Activated CD4-positive, alpha-beta T cell treated with anti-CD3 and anti-CD28 coated beads, Interleukin-2, Interleukin-4, amounts not matched to agents 100 ng/mL and 50 ng/mL, durations not matched to agents 16 hours and 8 hours (primary cell): ENCODE measurements around the gene TTC3.
"Not testable (repeated sequence)": the region's sequence is repeated elsewhere in the genome, so short reads cannot be mapped to it uniquely, and the experiment has no call there.

ENCODE experiments used
- DNase-seq: peaks from one replicate; pipeline ENCODE4 v3.0.0-alpha.2; 2020; ENCODE audit warnings: low spot score

The TTC3 gene

DNA sequence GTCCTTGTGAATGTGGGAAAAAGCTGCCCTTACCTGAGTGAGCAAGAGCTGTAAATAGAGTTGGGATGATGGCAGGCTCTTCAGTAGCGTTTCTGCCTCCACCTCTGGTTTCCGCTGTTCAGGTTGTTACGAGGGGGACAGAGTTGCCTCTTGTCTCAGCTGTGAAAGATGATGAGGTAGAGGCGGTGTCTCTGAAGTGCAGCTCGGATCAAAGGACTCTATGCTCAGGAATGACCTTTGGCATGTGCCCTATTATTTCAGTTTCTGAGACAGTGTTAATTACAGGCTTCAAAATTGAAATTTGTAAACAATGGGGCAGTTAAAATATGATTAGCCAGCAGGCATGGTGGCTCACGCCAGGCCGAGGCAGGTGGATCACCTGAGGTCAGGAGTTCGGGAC, 123.8 kb downstream of the TTC3 start:
- DNase-seq, result no peak

DNA sequence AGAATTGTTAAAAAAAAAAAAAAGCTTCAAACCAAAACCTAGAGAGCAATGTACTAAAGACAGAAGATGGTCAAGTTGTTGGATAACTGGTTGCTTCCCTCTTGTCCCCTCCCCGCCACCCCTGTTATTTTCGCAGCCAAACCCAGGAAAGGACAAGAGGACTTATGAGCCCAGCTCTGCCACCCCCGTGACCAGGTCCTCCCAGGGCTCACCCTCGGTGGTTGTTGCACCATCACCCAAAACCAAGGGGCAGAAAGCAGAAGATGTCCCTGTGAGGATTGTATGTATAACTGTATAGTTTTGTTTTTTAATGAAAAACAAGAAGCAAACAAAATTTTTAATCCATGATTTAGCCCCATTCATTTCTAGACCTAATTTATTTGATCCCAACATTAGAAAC, 124.7 kb downstream of the TTC3 start:
- DNase-seq, result no peak

DNA sequence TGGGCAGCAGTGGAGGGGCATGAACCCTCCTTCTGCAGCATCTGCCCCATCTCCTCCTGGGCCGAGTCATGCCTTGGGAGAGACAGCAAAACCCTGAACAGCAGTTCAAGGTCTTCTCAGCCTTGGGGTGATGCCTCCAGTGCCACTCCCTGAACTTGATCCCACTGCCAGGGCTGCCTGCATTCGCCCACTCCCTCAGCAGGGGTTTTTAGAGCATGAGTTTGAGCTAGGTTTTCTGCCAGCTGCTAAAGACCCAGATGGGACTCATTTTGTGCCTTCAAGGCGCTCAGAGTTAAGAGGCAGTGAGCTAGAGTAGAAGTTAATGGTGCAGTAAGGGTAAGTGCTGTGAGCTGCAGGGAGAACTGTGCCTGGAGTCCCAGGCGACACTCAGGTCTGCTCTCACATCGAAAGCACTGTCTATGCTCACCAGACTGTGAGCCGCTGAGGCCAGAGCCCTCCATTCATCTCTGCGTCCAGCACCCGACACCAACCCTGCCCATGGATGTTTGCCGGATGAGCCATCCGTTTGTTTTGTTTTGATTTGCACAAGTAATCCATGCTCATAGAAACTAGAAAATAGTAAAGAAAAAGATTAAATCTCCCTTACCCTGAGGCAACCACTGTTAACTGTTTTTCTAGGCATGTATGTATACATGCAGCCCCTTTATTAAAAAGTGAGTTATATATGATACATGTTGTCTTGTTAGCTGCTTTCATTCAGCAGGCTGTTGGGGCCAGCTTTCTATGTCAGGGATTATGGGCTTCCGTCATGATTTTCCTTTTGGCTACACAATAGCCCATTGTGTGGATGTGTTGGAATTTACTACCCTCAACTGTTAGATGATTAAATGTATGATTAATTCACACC, 126.2 kb downstream of the TTC3 start:
- DNase-seq, result no peak

DNA sequence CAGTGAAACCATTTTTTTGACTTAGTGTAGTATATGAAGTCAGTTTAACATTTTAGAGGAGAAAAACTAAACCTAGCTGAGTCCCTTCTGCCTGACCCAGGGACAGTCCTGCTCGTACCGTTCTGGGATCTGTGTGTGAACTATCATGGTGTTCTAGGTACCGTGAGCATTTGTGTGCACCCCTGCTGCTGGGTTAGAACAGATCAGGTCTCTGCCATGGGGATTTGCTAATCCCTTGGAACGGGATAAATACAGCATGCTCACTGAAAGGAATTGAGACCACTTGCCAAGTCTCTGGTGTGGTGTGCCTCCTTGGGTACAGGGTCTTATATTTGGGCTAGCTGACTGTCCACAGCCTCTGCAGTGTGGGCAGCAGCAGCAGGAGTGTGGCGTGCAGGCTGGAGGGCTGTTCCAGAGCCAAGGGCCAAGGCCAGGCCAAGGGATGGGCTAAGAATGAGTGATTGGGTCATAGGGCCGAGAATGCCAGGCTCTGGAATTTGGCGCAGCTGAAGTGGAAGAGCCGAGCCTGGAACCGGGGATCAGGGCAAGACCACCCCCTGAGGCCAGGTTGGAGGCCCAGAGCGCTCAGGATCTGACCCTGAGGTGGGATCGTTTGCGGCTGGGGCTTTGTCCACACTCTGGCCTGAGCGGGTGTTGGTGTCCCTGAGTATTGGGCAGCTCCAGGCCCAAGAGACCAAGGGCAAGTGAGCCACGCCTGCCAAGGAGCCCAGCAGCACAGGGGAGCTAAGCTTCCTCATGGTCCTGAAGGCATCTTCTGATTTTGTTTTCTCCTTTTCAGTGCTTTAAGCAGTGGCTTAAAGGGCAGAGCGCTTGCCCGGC, 127.8 kb downstream of the TTC3 start:
- no peak for DNase-seq

DNA sequence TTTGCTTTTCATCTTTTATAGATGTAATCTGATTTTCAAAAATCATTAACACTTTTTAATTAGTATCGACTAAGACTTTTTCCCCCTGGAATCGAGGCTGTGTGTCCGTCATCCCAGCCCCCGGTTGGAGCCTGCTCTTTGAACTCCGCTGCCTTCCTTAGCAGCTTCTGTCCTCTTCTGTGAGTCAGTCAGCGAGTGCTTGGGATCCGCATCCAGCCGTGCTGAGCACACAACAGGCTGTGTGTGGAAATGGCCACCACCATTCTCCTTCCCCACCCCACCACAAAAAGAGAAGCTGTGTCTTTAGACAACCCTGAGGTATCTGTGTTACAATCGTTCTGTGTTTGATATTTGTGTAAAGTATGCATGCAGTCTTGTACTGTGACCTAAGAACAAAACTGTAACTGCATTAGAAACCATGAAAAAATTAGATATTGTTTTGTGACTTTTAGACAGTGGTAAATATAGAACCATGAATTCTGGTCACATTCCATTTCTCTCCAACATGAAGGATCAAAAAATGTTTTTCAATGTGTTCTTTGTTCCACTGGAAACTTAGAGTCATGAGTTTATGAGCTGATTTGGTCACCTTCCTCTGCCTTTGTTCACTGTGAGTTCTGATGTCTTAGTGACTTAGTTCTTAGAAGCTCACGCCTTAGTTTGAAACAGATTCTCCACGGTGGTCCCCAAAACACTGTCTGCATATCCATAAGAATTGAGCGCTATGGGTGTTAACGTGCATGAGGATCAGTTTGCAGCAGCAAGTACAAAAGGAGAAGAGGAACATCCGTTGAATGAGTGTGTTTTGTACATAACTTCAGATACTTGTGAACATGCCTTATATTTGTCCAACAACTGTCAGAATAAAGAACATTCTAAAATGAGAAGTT, 129.4 kb downstream of the TTC3 start:
- DNase-seq, result no peak

DNA sequence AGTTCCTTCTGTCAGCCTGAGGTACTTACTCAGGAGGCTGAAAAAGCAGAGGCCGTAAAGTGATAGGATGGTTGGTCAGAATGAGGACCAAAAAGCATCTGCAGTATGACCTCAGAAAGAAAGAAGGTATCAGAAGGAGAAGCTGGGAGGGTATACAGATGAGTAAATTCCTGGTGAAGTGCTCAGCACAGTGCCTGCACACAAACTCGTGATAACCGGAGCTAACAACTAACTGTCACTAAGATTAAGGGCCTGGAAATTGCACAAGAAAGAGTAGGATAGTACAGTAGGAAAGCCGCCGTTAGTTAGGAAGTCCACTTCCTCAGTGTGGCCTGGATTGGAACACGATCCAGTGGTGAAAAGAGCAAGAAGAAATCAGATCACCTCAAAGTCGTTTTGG, 131.5 kb downstream of the TTC3 start:
- no peak for DNase-seq

DNA sequence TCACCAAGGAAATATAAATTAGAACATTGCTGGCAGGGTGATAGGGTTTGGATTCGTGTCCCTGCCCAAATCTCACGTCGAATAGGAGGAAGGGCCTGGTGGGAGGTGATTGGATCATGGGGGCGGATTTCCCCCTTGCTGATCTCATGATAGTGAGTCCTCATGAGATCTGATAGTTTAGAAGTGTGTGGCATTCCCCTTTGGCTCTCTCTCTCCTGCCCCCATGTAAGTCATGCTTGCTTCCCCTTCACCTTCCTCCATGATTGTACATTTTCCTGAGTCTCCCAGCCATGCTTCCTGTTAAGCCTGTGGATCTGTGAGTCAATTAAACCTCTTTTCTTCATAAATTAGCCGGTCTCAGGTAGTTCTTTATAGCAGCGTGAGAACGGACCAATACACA, 133.4 kb downstream of the TTC3 start:
- no peak for DNase-seq

DNA sequence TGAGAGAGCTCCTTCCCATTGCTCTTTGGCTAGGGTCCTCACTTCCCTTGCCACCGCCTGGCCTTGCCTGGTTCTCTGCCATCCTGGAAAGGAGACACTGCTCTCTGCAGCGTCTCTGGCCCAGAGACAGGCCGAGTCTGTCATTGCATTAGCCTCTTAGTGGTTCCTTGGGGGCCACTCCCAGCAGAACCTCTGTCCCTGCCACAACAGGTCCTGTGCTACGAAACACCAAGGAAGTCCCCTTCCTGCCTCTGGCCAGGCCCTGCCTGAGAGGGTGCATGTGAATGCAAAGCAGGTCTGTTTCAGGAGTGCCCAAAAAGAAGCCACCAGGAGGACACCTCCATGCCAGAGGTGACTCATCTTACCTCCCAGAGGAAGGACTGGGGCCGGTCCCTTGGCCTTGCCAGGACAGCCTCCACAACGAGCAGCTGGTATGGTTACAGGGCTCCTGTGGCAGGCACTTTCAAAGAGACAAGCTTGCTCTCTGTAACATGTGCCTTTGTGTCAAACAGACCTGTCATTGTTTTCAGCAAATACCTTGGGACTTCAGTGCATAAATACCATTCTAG, 134.5 kb downstream of the TTC3 start:
- DNase-seq, result no peak

DNA sequence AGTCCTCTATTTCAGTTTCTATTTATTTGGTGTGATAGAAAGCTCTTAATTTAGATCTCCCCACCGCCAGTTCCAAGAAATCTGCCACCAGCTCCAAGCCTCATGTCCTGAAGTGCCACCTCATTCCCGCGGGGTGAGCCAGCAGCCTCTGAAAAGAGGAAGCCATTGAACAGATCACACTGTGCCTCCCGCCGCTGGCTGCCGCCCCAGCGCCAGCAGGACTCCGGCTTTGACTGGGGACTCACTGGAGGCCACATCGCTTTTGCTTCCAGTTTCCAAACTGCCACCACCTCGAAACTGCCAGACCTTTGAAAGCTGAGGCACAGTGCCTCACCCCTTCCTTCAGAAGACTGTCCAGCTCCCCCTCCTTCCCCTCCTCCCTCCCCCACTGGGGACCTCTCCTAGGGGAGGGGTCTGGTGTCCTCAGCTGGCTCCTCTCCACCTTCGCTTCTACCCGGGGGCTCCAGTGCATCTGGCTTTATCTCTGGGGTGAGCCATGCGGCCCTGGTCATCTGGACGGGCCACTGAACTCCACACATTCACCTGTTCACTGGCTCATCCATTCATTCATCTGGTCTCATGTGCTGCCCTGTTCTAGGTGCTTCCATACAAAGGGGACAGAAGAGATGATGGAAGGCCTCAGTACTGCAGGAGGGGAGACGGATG, 135.1 kb downstream of the TTC3 start:
- peak; percentile 30 for DNase-seq

DNA sequence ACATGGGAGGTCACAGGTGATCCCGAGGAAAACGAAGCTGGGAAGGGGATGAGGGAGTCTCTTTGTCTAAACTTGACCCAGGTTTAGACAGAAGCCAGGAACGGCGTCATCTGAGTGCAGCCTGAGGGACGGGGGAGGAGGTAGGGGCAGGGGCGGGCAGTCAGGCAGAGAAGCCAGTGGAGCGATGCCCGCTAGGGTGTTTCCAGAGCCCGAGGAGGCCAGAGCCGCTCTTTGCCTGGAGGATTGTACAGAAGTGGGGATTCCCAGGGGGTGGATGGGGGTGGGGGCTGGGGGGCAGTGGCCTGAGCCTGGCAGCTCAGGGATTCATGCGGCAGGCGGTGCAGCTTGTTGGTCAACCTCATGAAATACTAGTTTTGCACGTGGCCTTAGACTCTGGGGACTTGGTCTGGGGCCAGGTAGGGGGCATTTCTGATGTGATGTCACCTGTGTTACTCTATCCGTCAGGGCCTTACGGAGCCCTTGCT, 135.7 kb downstream of the TTC3 start:
- no peak for DNase-seq

DNA sequence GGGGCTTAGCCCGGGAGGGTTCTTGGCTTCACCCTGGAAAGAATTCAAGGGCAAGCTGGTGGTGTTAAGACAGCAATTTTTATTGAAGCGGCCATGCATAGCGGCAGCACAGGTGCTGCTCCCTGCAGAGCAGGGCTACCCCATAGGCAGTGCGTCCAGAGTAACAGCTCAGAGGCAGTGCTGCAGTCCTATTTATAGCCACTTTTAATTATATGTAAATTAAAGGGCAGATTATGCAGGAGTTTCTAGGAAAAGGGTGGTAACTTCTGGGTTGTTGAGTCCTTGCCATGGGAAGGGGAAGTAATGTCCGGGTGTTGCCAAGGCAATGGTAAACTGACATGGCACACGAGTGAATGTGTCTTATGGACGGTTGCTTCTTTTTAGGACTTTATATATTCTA, 137.1 kb downstream of the TTC3 start:
- no peak for DNase-seq

DNA sequence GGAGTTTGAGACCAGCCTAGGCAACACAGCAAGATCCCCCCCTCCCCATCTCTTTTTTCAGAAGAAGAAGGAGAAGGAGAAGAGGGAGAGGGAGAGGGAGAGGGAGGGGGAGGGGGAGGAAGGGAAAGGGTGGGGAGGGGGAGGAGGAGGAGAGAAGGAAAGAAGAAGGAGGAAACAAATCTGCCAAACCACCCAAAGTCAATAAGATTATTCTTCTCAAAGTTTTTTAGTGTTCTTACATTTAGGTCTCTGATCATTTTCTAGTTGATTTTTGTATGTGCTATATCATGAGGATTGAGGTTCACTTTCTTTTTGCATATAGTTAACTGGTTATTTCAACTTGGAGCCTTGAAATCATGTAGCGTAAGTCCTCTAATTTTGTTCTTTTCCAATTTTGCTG, 137.7 kb downstream of the TTC3 start:
- DNase-seq, result no peak

DNA sequence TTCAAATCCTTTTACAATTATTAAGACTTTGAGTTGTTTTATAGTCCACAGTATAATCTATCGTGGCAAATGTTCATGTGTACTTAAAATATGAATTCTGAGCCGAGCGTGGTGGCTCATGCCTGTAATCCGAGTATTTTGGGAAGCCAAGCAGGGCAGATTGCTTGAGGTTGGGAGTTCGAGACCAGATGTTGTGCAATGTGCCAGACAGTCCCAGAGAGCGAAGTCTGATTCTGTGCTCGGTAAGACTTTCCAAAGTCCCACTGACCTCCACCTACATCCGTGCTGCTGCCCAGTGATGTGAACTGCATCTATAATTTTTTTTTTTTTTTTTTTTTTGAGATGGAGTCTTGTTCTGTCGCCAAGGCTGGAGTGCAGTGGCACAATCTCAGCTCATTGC, 141.9 kb downstream of the TTC3 start:
- DNase-seq, result no peak

DNA sequence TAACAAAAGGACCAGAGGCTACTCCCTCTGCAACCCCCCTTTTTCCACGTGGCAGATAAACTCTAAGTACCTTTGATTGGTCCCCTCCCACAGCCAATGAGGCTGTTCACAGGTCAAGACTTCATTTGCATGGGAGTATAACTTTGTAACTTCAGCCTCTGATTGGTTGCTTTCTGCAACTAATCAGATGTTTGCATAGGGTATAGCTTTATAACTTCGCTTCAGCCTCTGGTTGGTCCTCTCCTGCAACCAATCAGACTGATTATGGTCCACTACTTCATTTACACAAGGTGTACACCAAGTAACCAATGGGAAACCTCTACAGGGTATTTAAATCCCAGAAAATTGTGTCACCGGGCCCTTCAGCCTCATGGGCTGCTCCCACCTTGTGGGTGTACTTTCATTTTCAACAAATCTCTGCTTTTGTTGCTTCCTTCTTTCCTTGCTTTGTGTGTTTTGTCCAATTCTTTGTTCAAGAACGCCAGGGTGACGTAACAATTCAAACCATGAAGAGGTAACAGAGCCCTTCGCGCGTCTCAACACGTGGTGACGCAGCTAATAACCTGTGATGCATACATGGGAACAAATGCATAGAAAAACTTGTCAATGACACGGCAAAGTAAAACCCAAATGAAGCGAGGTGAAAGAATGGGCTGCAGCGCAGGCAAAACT, 146.8 kb downstream of the TTC3 start:
- DNase-seq, result no peak

DNA sequence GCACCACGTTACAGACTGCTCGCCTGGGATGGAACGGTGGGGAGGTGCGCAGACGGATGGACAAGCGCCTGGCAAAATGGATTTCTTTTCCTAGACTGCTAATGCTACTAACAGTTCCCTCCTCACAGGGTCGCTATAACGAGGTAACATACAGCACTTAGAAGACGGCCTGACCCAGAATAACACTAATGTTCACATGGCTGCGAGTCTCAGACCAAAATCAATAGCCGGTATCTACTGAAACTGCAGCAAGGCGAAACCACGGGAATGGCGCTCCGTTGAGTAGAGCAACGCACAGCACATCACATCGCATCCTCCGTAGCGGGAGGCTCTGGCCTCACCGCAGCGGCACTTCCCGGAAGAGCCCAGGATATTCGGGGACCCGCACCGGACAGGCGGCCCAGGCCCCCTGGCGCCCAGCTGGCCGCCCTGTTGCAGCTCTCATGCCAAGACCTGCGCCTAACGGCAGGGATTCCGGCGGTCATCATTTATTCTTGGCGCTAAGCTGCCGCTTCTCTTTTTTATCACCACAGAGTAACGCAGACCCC, 147.5 kb downstream of the TTC3 start:
- peak; percentile 45 for DNase-seq

DNA sequence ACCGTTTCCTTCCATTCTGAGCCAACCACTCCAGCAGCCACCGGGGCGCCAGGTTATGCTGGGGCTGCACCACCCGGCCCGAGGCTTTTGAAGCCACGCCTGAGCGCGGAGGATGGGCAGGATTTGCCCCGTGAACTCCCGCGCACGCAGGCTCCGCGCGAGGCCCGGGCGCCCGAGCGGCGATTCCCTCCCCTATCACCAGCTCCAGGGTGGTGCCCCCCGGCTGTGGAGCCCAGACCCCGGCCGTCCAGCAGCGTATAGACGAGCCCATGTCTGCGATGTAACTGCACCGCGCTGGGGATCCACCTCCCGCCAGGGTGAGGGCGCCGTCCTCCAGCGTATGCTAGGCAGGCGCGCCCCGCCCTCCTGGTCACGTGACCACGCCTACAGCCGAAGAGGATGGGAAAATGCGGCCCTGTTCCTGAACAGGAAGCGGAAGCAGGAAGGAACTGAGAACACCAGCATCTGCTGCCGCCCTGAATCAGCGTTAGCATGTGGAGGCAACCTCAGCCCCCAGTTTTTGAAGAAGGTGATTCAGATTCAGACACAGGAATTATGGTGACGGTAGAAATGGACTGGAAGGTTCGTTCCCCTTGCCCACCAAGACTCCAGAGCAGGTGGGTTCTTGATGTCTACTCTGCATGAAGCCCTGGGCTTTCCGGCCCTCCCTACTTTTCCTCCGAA, 148.1 kb downstream of the TTC3 start:
- peak; percentile 94 for DNase-seq

DNA sequence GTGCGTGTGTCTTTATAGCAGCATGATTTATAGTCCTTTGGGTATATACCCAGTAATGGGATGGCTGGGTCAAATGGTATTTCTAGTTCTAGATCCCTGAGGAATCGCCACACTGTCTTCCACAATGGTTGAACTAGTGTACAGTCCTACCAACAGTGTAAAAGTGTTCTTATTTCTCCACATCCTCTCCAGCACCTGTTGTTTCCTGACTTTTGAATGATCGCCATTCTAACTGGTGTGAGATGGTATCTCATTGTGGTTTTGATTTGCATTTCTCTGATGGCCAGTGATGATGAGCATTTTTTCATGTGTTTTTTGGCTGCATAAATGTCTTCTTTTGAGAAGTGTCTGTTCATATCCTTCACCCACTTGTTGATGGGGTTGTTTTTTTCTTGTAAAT, 149.2 kb downstream of the TTC3 start:
- DNase-seq, result not testable (repeated sequence)

DNA sequence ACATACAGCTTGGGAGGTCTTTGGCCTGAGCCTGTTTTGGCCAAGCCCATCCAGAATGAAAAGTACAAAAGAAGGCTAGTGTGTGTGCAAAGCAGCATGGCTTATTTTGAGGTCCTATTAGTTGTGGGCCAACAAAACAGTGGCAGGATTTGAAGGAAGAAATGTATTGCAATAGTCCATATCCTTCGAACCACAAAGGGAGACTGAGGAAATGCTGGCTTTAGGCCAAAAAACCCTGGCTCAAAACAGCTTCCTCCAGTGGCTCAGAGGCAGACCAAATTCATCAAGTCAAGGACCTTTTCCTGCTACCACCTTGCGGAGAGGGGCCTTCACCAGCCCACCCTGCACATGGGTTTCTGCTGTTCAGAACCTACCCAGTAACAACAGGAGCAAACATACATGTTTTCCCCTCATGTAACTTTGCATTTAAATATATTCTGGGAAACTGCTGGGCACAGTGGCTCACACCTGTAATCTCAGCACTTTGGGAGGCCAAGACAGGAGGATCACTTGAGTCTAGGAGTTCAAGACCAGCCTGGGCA, 150.8 kb downstream of the TTC3 start:
- no peak for DNase-seq
